Activated T-cell treated with anti-CD3 and anti-CD28 coated beads for 1 hour (primary cell): ENCODE results near the gene NXNL2.

Source experiments
- DNase-seq: peaks from one replicate; pipeline ENCODE4 v3.0.0-alpha.2; 2020; ENCODE audit warnings: low read depth

Gene NXNL2

GRCh38 chr9:88578121-88579049 lies 43.4 kb downstream of the NXNL2 start:
- DNase-seq, result peak; percentile 60

- no peak for DNase-seq
Measured at GRCh38 chr9:88579050-88579715, 44.2 kb downstream of the NXNL2 start.

- DNase-seq, result no peak
Measured at GRCh38 chr9:88580961-88581360, 46.0 kb downstream of the NXNL2 start.

- DNase-seq, result no peak
Measured at GRCh38 chr9:88583901-88584596, 49.1 kb downstream of the NXNL2 start.

- no peak for DNase-seq
Measured at GRCh38 chr9:88585426-88585825, 50.4 kb downstream of the NXNL2 start.

- no peak for DNase-seq
Measured at GRCh38 chr9:88586452-88586851, 51.5 kb downstream of the NXNL2 start.

GRCh38 chr9:88587182-88587581 lies 52.2 kb downstream of the NXNL2 start:
- no peak for DNase-seq

GRCh38 chr9:88587885-88588649 lies 53.1 kb downstream of the NXNL2 start:
- DNase-seq, result no peak

- DNase-seq, result no peak
Measured at GRCh38 chr9:88589656-88590055, 54.7 kb downstream of the NXNL2 start.

- no peak for DNase-seq
Measured at GRCh38 chr9:88590558-88591146, 55.7 kb downstream of the NXNL2 start.

- DNase-seq, result peak; percentile 54
Measured at GRCh38 chr9:88593537-88594185, 58.7 kb downstream of the NXNL2 start.
